H1 (cell line): ENCODE results near the gene CCDC80. TPM values are rescaled to one million over a fixed set of nuclear protein-coding genes. Genes with fewer than 3 reads are reported as not detected.

ENCODE experiments used
- CTCF ChIA-PET: fragments of 300-600 bp; sonication (Branson Sonifier 250); formaldehyde crosslinking; loops from one replicate; lab custom pipeline; 2021; ENCODE audit not compliant: partially characterized antibody; lab: Charles Lee
- POLR2A ChIA-PET: fragments of 300-600 bp; sonication (Branson Sonifier 250); formaldehyde crosslinking; loops from one replicate; lab custom pipeline; 2021; ENCODE audit warnings: inconsistent platforms; ENCODE audit not compliant: partially characterized antibody; lab: Charles Lee
- DNase-seq, 2 experiments: peaks; one replicate each; pipeline versions ENCODE4 v3.0.0 to v3.0.0-alpha.2; 2010 to 2022; ENCODE audit warnings: low spot score in 2 of 2, low read depth in 1 of 2, mixed read lengths in 1 of 2
- FAIRE-seq: peaks from 2 replicates; lab custom pipeline; 2011; peaks lifted over from hg19 to GRCh38; lab: Jason Lieb, UNC
- H2AFZ ChIP-seq: 2 replicates; pipeline ENCODE4 v1.8.1; 2012; ENCODE audit warnings: low read length, inconsistent platforms
- H2AK5ac ChIP-seq: 2 replicates; pipeline ENCODE4 v1.6.1; 2013; ENCODE audit warnings: low read depth, low read length
- H2BK120ac ChIP-seq: replicated peaks from 2 replicates; pipeline ENCODE3; 2013; ENCODE audit warnings: low read depth, low read length, inconsistent platforms
- H2BK12ac ChIP-seq: 2 replicates; pipeline ENCODE4 v1.6.1; 2013; ENCODE audit warnings: low read depth, low read length
- H2BK15ac ChIP-seq: 2 replicates; pipeline ENCODE4 v1.6.1; 2013; ENCODE audit warnings: low read length
- H2BK20ac ChIP-seq: 2 replicates; pipeline ENCODE4 v1.6.1; 2013; ENCODE audit warnings: low read length
- H2BK5ac ChIP-seq: 2 replicates; pipeline ENCODE4 v1.6.1; 2013; ENCODE audit warnings: low read depth, low read length
- H3K14ac ChIP-seq: 2 replicates; pipeline ENCODE4 v1.6.1; 2013; ENCODE audit warnings: inconsistent platforms; ENCODE audit not compliant: insufficient read length
- H3K18ac ChIP-seq: 2 replicates; pipeline ENCODE4 v1.6.1; 2013; ENCODE audit warnings: low read length; ENCODE audit errors: extremely low read depth
- H3K23ac ChIP-seq: 2 replicates; pipeline ENCODE4 v1.6.1; 2013; ENCODE audit warnings: inconsistent platforms; ENCODE audit not compliant: insufficient read length
- H3K23me2 ChIP-seq: 2 replicates; pipeline ENCODE4 v1.6.1; 2013; ENCODE audit warnings: low read depth, low read length
- H3K27ac ChIP-seq: 2 replicates; pipeline ENCODE4 v1.6.1; 2011; ENCODE audit warnings: low read depth, low read length, inconsistent platforms
- H3K27me3 ChIP-seq, 4 experiments: replicated peaks in 1 of 4; 1 replicate in 1 of 4; 2 replicates in 3 of 4; pipeline versions ENCODE4 v1.6.1 to v1.8.1; 2011 to 2013; ENCODE audit warnings: low read length in 3 of 4, mild to moderate bottlenecking in 3 of 4, inconsistent platforms in 2 of 4, mixed read lengths in 2 of 4, moderate library complexity in 1 of 4; ENCODE audit not compliant: control insufficient read depth in 3 of 4, insufficient read depth in 3 of 4; ENCODE audit errors: extremely low read depth in 1 of 4
- H3K36me3 ChIP-seq, 4 experiments: 2 replicates each; pipeline versions ENCODE4 v1.6.1 to v1.8.1; 2011 to 2013; ENCODE audit warnings: mild to moderate bottlenecking in 4 of 4, low read length in 3 of 4, moderate library complexity in 2 of 4, control low read depth in 1 of 4, inconsistent platforms in 1 of 4; ENCODE audit not compliant: insufficient read depth in 4 of 4, control insufficient read depth in 2 of 4
- H3K4ac ChIP-seq: replicated peaks from 2 replicates; pipeline ENCODE3; 2013; ENCODE audit warnings: low read length, low read depth, mixed read lengths, inconsistent platforms; ENCODE audit not compliant: insufficient read length
- H3K4me1 ChIP-seq, 4 experiments: replicated peaks in 1 of 4; 1 replicate in 1 of 4; 2 replicates in 3 of 4; pipeline versions ENCODE4 v1.6.1 to v1.8.1; 2011 to 2013; ENCODE audit warnings: low read length in 3 of 4, inconsistent platforms in 2 of 4, mixed read lengths in 1 of 4; ENCODE audit not compliant: insufficient read depth in 4 of 4, control insufficient read depth in 3 of 4
- H3K4me2 ChIP-seq, 2 experiments: 2 replicates each; pipeline versions ENCODE4 v1.6.1 to v1.8.1; 2011 to 2013; ENCODE audit warnings: low read depth in 2 of 2, low read length in 2 of 2, control low read depth in 1 of 2, inconsistent platforms in 1 of 2, mild to moderate bottlenecking in 1 of 2; ENCODE audit not compliant: insufficient read depth in 1 of 2
- H3K4me3 ChIP-seq, 4 experiments: fragments of 200-600, 300-600 bp in 1 of 4; sonication (generic), shearing (Covaris generic), sonication (Bioruptor Twin) in 1 of 4; 2 replicates each; pipeline versions ENCODE4 v1.5.1 to v1.8.1; 2011 to 2016; ENCODE audit warnings: low read length in 4 of 4, low read depth in 3 of 4, control low read depth in 2 of 4, inconsistent platforms in 2 of 4, mild to moderate bottlenecking in 2 of 4, mixed read lengths in 1 of 4, moderate library complexity in 1 of 4; ENCODE audit not compliant: insufficient read depth in 2 of 4; ENCODE audit errors: extremely low read depth in 1 of 4
- H3K56ac ChIP-seq: replicated peaks from 2 replicates; pipeline ENCODE3; 2013; ENCODE audit warnings: low read depth, mild to moderate bottlenecking, mixed read lengths, low read length, inconsistent platforms; ENCODE audit not compliant: insufficient read length
- H3K79me1 ChIP-seq: 2 replicates; pipeline ENCODE4 v1.6.1; 2013; ENCODE audit warnings: low read depth, low read length, control low read depth
- H3K79me2 ChIP-seq, 2 experiments: 2 replicates each; pipeline versions ENCODE4 v1.6.1 to v1.8.1; 2012 to 2013; ENCODE audit warnings: low read length in 2 of 2, mild to moderate bottlenecking in 2 of 2, inconsistent platforms in 1 of 2; ENCODE audit not compliant: insufficient read depth in 2 of 2, control insufficient read depth in 1 of 2
- H3K9ac ChIP-seq, 4 experiments: replicated peaks in 1 of 4; 1 replicate in 1 of 4; 2 replicates in 3 of 4; pipeline versions ENCODE4 v1.6.1 to v1.8.1; 2011 to 2013; ENCODE audit warnings: low read depth in 3 of 4, low read length in 3 of 4, control low read depth in 2 of 4, mild to moderate bottlenecking in 2 of 4, moderate library complexity in 2 of 4, inconsistent platforms in 1 of 4; ENCODE audit errors: extremely low read depth in 1 of 4
- H3K9me3 ChIP-seq, 2 experiments: 2 replicates each; pipeline versions ENCODE4 v1.6.1 to v1.8.1; 2012 to 2013; ENCODE audit warnings: mild to moderate bottlenecking in 2 of 2, moderate library complexity in 2 of 2, control low read depth in 1 of 2, inconsistent platforms in 1 of 2, low read depth in 1 of 2, low read length in 1 of 2, mixed read lengths in 1 of 2; ENCODE audit not compliant: insufficient read depth in 2 of 2
- H4K20me1 ChIP-seq, 2 experiments: replicated peaks in 1 of 2; 2 replicates each; pipeline versions ENCODE3 to v1.8.1; 2011 to 2013; ENCODE audit warnings: inconsistent platforms in 2 of 2, low read length in 2 of 2, mild to moderate bottlenecking in 1 of 2; ENCODE audit not compliant: insufficient read depth in 2 of 2, control insufficient read depth in 1 of 2
- H4K5ac ChIP-seq: 2 replicates; pipeline ENCODE4 v1.6.1; 2013; ENCODE audit warnings: low read length, low read depth, mixed read lengths, inconsistent platforms; ENCODE audit not compliant: insufficient read length
- H4K8ac ChIP-seq: 2 replicates; pipeline ENCODE4 v1.8.0; 2013; ENCODE audit warnings: mild to moderate bottlenecking, moderate library complexity, low read length, inconsistent platforms; ENCODE audit not compliant: insufficient read depth; ENCODE audit errors: extremely low read depth
- H4K91ac ChIP-seq: replicated peaks from 2 replicates; pipeline ENCODE3; 2013; ENCODE audit warnings: low read length, mixed read lengths, inconsistent platforms; ENCODE audit not compliant: insufficient read length
- ASH2L ChIP-seq: fragments of 200-600, 300-600 bp; sonication (generic); IDR thresholded peaks from one replicate; pipeline ENCODE4 v1.7.1; 2017; ENCODE audit warnings: low read length
- CEBPB ChIP-seq: IDR thresholded peaks from 2 replicates; pipeline ENCODE4 v1.6.1; 2012; ENCODE audit warnings: low read depth, low read length
- CHD2 ChIP-seq: IDR thresholded peaks from 2 replicates; pipeline ENCODE4 v1.6.1; 2012; ENCODE audit warnings: low read length, improper control_type of control experiment
- CTBP2 ChIP-seq: IDR thresholded peaks from 2 replicates; pipeline ENCODE4 v1.7.0; 2011; ENCODE audit warnings: borderline replicate concordance, mild to moderate bottlenecking, moderate library complexity, mixed read lengths, low read length; ENCODE audit not compliant: insufficient read depth, insufficient read length
- EP300 ChIP-seq, 2 experiments: IDR thresholded peaks; 1 replicate in 1 of 2; 2 replicates in 1 of 2; pipeline ENCODE4 v1.6.1; 2011 to 2012; ENCODE audit warnings: low read depth in 2 of 2, low read length in 2 of 2, mild to moderate bottlenecking in 2 of 2, borderline replicate concordance in 1 of 2, inconsistent platforms in 1 of 2, moderate library complexity in 1 of 2
- FOSL1 ChIP-seq: IDR thresholded peaks from 2 replicates; pipeline ENCODE4 v1.6.1; 2011; ENCODE audit warnings: mild to moderate bottlenecking, low read depth, low read length, moderate library complexity; ENCODE audit not compliant: insufficient read depth
- KDM4A ChIP-seq: IDR thresholded peaks from one replicate; pipeline ENCODE4 v1.7.1; 2012; ENCODE audit warnings: low read depth, mild to moderate bottlenecking, moderate library complexity, low read length, inconsistent platforms; ENCODE audit not compliant: severe bottlenecking
- MAFK ChIP-seq: IDR thresholded peaks from 2 replicates; pipeline ENCODE4 v1.6.1; 2012; ENCODE audit warnings: low read depth, mild to moderate bottlenecking, improper control_type of control experiment, low read length
- SAP30 ChIP-seq: fragments of 300-600 bp; sonication (generic); IDR thresholded peaks from 2 replicates; pipeline ENCODE4 v1.7.1; 2012; ENCODE audit warnings: low read length, moderate library complexity, mild to moderate bottlenecking, inconsistent platforms; ENCODE audit not compliant: insufficient read depth, insufficient replicate concordance
- SIRT6 ChIP-seq: IDR thresholded peaks from one replicate; pipeline ENCODE4 v1.7.1; 2012; ENCODE audit warnings: low read length, inconsistent platforms
- TCF12 ChIP-seq: IDR thresholded peaks from 2 replicates; pipeline ENCODE4 v1.6.1; 2011; ENCODE audit warnings: low read depth, mild to moderate bottlenecking, low read length
- WGBS, 2 experiments: shearing (Covaris generic) in 1 of 2; methylation state at CpG; one replicate each; pipeline versions ENCODE4 v1.1.6 to v1.1.7; 2013 to 2015; ENCODE audit warnings: low lambda C conversion rate in 2 of 2, mixed read lengths in 2 of 2, inconsistent platforms in 1 of 2, low coverage in 1 of 2, missing lambda C conversion rate in 1 of 2; ENCODE audit not compliant: insufficient replicate concordance in 2 of 2, insufficient coverage in 1 of 2, insufficient read length in 1 of 2; ENCODE audit errors: extremely low coverage in 1 of 2, missing lambda C conversion rate in 1 of 2; 5-methylcytosine and 5-hydroxymethylcytosine counted together
- polyA plus RNA-seq, 7 experiments: library from polyadenylated mRNA; depleted of rRNA in 3 of 7; stranded (reverse) in 5 of 7; unstranded in 2 of 7; fragments of >200 nt in 5 of 7; fragments of 200-250 nt in 2 of 7; gene quantifications; 1 replicate in 5 of 7; 2 replicates in 1 of 7; 4 replicates in 1 of 7; pipeline versions ENCODE4 v1.2.1 to v1.2.3, GENCODE V29; 2011 to 2013; ENCODE audit warnings: missing spikeins in 2 of 7, mixed read lengths in 2 of 7
- total RNA-seq: library from RNA; stranded (reverse); fragmentation: NEBNext Ultra II Directional; extraction: Animal tissue kit (Norgen Biotek cat#: 25700); gene quantifications from 2 replicates; pipeline ENCODE4 v1.2.1, GENCODE V29; 2021

CCDC80 gene
- total and polyA plus RNA-seq, 2 of the 8 experiments (the other 6 are each of a cell fraction or from before 2014, with no cell fraction given): 1.1 to 12.9 TPM

- Histone ChIP-seq H2BK20ac (no peak overlapping the region), H3K9me3 (no peaks in the 10 kb centered on the region), H2BK5ac (no peak overlapping the region), H2BK120ac (no peak overlapping the region), H4K8ac (no peak overlapping the region), H3K79me2 (no peaks in the 10 kb centered on the region), H3K27ac (no peak overlapping the region), H3K18ac (no peak overlapping the region), H3K36me3 (peaks cover 0 to 42% (median 21%) of the 10 kb centered on the region in 4 experiments; a peak in 6 of 8 replicates), H3K27me3 (no peaks in the 10 kb centered on the region), H3K14ac (no peak overlapping the region), H3K9ac (no peak overlapping the region), H3K4me3 (no peak overlapping the region), H2AK5ac (no peak overlapping the region), H2AFZ (no peak overlapping the region)
- 100% methylated on average over 1 of the region's 1 CpG; no CpG with 5 or more reads in 1 of the 2 experiments for WGBS, 2 experiments
- POLR2A ChIA-PET: no interaction called here
- CTCF ChIA-PET: interaction anchor here (0.9 to 1.9 kb wide), 5 partner anchors 9 to 276 kb away, joined by 3 to 9 read pairs (median 3); partner anchors contain the start of gene SLC9C1
- TF ChIP-seq ASH2L: no peak
- no peak for TF ChIP-seq KDM4A
- TF ChIP-seq TCF12: no peak
- no peak for TF ChIP-seq CTBP2
- TF ChIP-seq CHD2: no peak
- TF ChIP-seq MAFK: no peak
- TF ChIP-seq FOSL1: no peak
- no peak for TF ChIP-seq EP300 (IDR thresholded peaks at IDR 0.05; ENCODE audit: borderline replicate concordance in 1 of 2, low read depth in 2 of 2, low read length in 2 of 2)
- TF ChIP-seq CEBPB: no peak
- TF ChIP-seq SAP30: no peak
- TF ChIP-seq SIRT6: no peak
- TF ChIP-seq, all 59 proteins: peak for 0
- no peaks in the 10 kb centered on the region; the same call in 1 of the 2 replicates for H3K79me1 ChIP-seq
- H2BK15ac ChIP-seq: no peak overlapping the region
- H3K4me1 ChIP-seq: no peaks in the 10 kb centered on the region
- H3K4me2 ChIP-seq: no peak overlapping the region
- no peaks in the 10 kb centered on the region for H4K20me1 ChIP-seq
- no peak overlapping the region for H2BK12ac ChIP-seq
- no peak overlapping the region for H3K4ac ChIP-seq
- no peaks in the 10 kb centered on the region for H3K23me2 ChIP-seq
- no peak overlapping the region for H4K5ac ChIP-seq
- no peak overlapping the region for H3K56ac ChIP-seq
- FAIRE-seq (no peak), DNase-seq (no peak)
- no peak overlapping the region for H3K23ac ChIP-seq
- H4K91ac ChIP-seq: no peak overlapping the region
Observed at GRCh38 chr3:112569265-112569664, 71.7 kb downstream of the CCDC80 start.
